Gastroesophageal sphincter (tissue), 3 donors: ENCODE measurements around the gene EPHA7.

ENCODE experiments used
- CTCF ChIP-seq, 4 experiments: fragments of 200-600 bp in 2 of 4; fragments of 450-650 bp in 2 of 4; sonication (generic) in 1 of 4; IDR thresholded peaks; one replicate each; pipeline ENCODE4 v1.5.1; 2017 to 2019; ENCODE audit warnings: antibody characterized with exemption in 4 of 4, mild to moderate bottlenecking in 2 of 4, moderate library complexity in 2 of 4
- POLR2A ChIP-seq, 2 donors: fragments of 450-650 bp; IDR thresholded peaks; one replicate each; pipeline ENCODE4 v1.6.1; 2017; ENCODE audit warnings: antibody characterized with exemption in 2 of 2, mild to moderate bottlenecking in 2 of 2, moderate library complexity in 1 of 2

GRCh38 chr6:93293460-93293859 is 125.9 kb downstream of the EPHA7 start:
- no peak for TF ChIP-seq CTCF (IDR thresholded peaks at IDR 0.05)
- no peak for TF ChIP-seq POLR2A (IDR thresholded peaks at IDR 0.05)
